Urinary bladder (tissue), 4 donors: ENCODE results near the gene MXRA8. TPM values are rescaled to one million over a fixed set of nuclear protein-coding genes. Genes with fewer than 3 reads are reported as not detected.
"Not testable (repeated sequence)": the region's sequence is repeated elsewhere in the genome, so short reads cannot be mapped to it uniquely, and the experiment has no call there.

ENCODE experiments used
- DNase-seq: peaks from one replicate; pipeline ENCODE4 v3.0.0-alpha.2; 2015; ENCODE audit errors: extremely low spot score
- H3K27ac ChIP-seq: one replicate; pipeline ENCODE4 v1.5.1; 2013; ENCODE audit warnings: low read depth, mild to moderate bottlenecking, moderate library complexity
- H3K36me3 ChIP-seq: one replicate; pipeline ENCODE4 v1.6.1; 2013; ENCODE audit warnings: mild to moderate bottlenecking, moderate library complexity; ENCODE audit not compliant: insufficient read depth
- H3K4me1 ChIP-seq: one replicate; pipeline ENCODE4 v1.6.1; 2013; ENCODE audit warnings: mild to moderate bottlenecking, moderate library complexity; ENCODE audit not compliant: insufficient read depth
- H3K4me3 ChIP-seq: one replicate; pipeline ENCODE4 v1.5.1; 2013; ENCODE audit warnings: low read depth, low read length
- WGBS: extraction: QIAGEN DNeasy Blood & Tissue Kit; methylation state at CpG from one replicate; pipeline ENCODE4 v1.1.7; 2013; 5-methylcytosine and 5-hydroxymethylcytosine counted together
- polyA plus RNA-seq: library from polyadenylated mRNA; stranded (reverse); fragments of 200-250 nt; gene quantifications from one replicate; pipeline ENCODE4 v1.2.3, GENCODE V29; 2013
- total RNA-seq: library from RNA; depleted of rRNA; stranded (reverse); fragments of >200 nt; gene quantifications from one replicate; pipeline ENCODE4 v1.2.3, GENCODE V29; 2014
- donor health status: healthy with polysubstance abuse.
- donor health status: healthy.

The MXRA8 gene
- total and polyA plus RNA-seq, 2 donors: 62.7 to 159 TPM

- Histone ChIP-seq H3K4me3 (no peak overlapping the region), H3K36me3 (peaks cover 2% of the 10 kb centered on the region), H3K4me1 (no peaks in the 10 kb centered on the region), H3K27ac (no peak overlapping the region)
- WGBS: 80% methylated on average over 8 of the region's 8 CpGs
- DNase-seq: no peak
Measured at GRCh38 chr1:1381294-1381693, 22.9 kb upstream of the MXRA8 start.

- Histone ChIP-seq H3K36me3 (peaks cover under 1% of the 10 kb centered on the region), H3K27ac (no peak overlapping the region), H3K4me1 (no peaks in the 10 kb centered on the region), H3K4me3 (no peak overlapping the region)
- no peak for DNase-seq
- WGBS: 92% methylated on average over 16 of the region's 16 CpGs
Measured at GRCh38 chr1:1380860-1381259, 22.5 kb upstream of the MXRA8 start.

- H3K4me3 ChIP-seq: no peak overlapping the region
- 94% methylated on average over 16 of the region's 16 CpGs for WGBS
- DNase-seq: no peak
- no peaks in the 10 kb centered on the region for H3K36me3 ChIP-seq
- H3K4me1 ChIP-seq: no peaks in the 10 kb centered on the region
- no peak overlapping the region for H3K27ac ChIP-seq
Measured at GRCh38 chr1:1377540-1378205, 19.3 kb upstream of the MXRA8 start.

- Histone ChIP-seq H3K4me1 (no peaks in the 10 kb centered on the region), H3K27ac (no peak overlapping the region), H3K36me3 (no peaks in the 10 kb centered on the region), H3K4me3 (no peak overlapping the region)
- 88% methylated on average over 10 of the region's 10 CpGs for WGBS
- DNase-seq: no peak
Measured at GRCh38 chr1:1376551-1377226, 18.3 kb upstream of the MXRA8 start.

GRCh38 chr1:1374929-1375662 lies 16.7 kb upstream of the MXRA8 start, which contains the start of gene AURKAIP1:
Gene AURKAIP1, minus strand, starts transcription at chr1:1375207. Its CDS starts 451 bp downstream, at chr1:1374756.
- H3K27ac ChIP-seq: peak within 1 kb of the TSS; percentile 94
- under 1% methylated on average over 85 of the region's 85 CpGs for whole genome bisulfite sequencing
- DNase-seq: peak; percentile 99

GRCh38 chr1:1374589-1374928 lies 16.2 kb upstream of the MXRA8 start:
- H3K36me3 ChIP-seq: no peaks in the 10 kb centered on the region
- H3K4me1 ChIP-seq: no peaks in the 10 kb centered on the region
- 0% methylated on average over 24 of the region's 24 CpGs for WGBS
- peak overlapping the region; percentile 94 for H3K27ac ChIP-seq
- DNase-seq: no peak
- peak overlapping the region; percentile 84 for H3K4me3 ChIP-seq

More at GRCh38 chr1:1374929-1375662, 16.7 kb upstream of the MXRA8 start, which contains the start of gene AURKAIP1:
- no peaks in the 10 kb centered on the region for H3K36me3 ChIP-seq
- H3K4me3 ChIP-seq: peak within 1 kb of the TSS; percentile 84
- H3K4me1 ChIP-seq: no peaks in the 10 kb centered on the region

GRCh38 chr1:1373815-1374588 lies 15.6 kb upstream of the MXRA8 start:
- Histone ChIP-seq H3K4me3 (peak overlapping the region; percentile 84), H3K4me1 (no peaks in the 10 kb centered on the region), H3K27ac (no peak overlapping the region), H3K36me3 (no peaks in the 10 kb centered on the region)
- 48% methylated on average over 52 of the region's 52 CpGs for WGBS
- no peak for DNase-seq

- Histone ChIP-seq H3K4me3 (no peak overlapping the region), H3K36me3 (no peaks in the 10 kb centered on the region), H3K4me1 (no peaks in the 10 kb centered on the region), H3K27ac (no peak overlapping the region)
- no peak for DNase-seq
- WGBS: 89% methylated on average over 26 of the region's 26 CpGs
Measured at GRCh38 chr1:1373051-1373814, 14.9 kb upstream of the MXRA8 start.

GRCh38 chr1:1371746-1372711 lies 13.7 kb upstream of the MXRA8 start:
- Histone ChIP-seq H3K36me3 (no peaks in the 10 kb centered on the region), H3K4me3 (no peak overlapping the region), H3K4me1 (no peaks in the 10 kb centered on the region), H3K27ac (no peak overlapping the region)
- DNase-seq: no peak
- WGBS: 33% methylated on average over 26 of the region's 26 CpGs

- WGBS: 61% methylated on average over 12 of the region's 12 CpGs
- H3K4me1 ChIP-seq: no peaks in the 10 kb centered on the region
- H3K27ac ChIP-seq: no peak overlapping the region
- no peak for DNase-seq
- H3K4me3 ChIP-seq: no peak overlapping the region
- no peaks in the 10 kb centered on the region for H3K36me3 ChIP-seq
Measured at GRCh38 chr1:1371364-1371745, 13.0 kb upstream of the MXRA8 start.

- H3K4me3 ChIP-seq: no peak overlapping the region
- H3K36me3 ChIP-seq: no peaks in the 10 kb centered on the region
- no peak for DNase-seq
- no peak overlapping the region for H3K27ac ChIP-seq
- WGBS: 84% methylated on average over 16 of the region's 16 CpGs
- H3K4me1 ChIP-seq: no peaks in the 10 kb centered on the region
Measured at GRCh38 chr1:1370771-1371300, 12.5 kb upstream of the MXRA8 start.

GRCh38 chr1:1370094-1370493 lies 11.7 kb upstream of the MXRA8 start:
- H3K4me1 ChIP-seq, H3K27ac ChIP-seq, DNase-seq, H3K4me3 ChIP-seq, H3K36me3 ChIP-seq: not testable (repeated sequence)
- 93% methylated on average over 14 of the region's 14 CpGs for WGBS
